Naive thymus-derived CD8-positive, alpha-beta T cell (primary cell): Measurements from ENCODE around the gene KIF22. TPM values are rescaled to one million over a fixed set of nuclear protein-coding genes. Genes with fewer than 3 reads are reported as not detected.

ENCODE experiments used
- ATAC-seq, 2 donors: fragments of 150-1000 bp; cut with Tn5 transposase in 1 of 2; sonication (Bioruptor Pico), chemical (Tn5 transposase) in 1 of 2; 1 replicate in 1 of 2; 2 replicates in 1 of 2; pipeline ENCODE4 v1.10.0; 2021; ENCODE audit warnings: mild to moderate bottlenecking in 2 of 2, moderate library complexity in 2 of 2
- POLR2A ChIA-PET: fragments of 350-600 bp; sonication (Branson Sonifier 250); formaldehyde crosslinking; loops from one replicate; lab custom pipeline; 2021; ENCODE audit warnings: antibody characterized with exemption; lab: Charles Lee
- DNase-seq, 10 donors: peaks; one replicate each; pipeline versions ENCODE4 v3.0.0 to v3.0.0-alpha.2; 2020 to 2022
- H3K27ac Mint-ChIP-seq, 10 donors: one replicate each; pipeline ENCODE4 v1.8.0; 2020 to 2022; ENCODE audit warnings: mild to moderate bottlenecking in 10 of 10, mixed read lengths in 10 of 10, moderate library complexity in 4 of 10, inconsistent platforms in 1 of 10
- H3K27me3 Mint-ChIP-seq, 5 donors: one replicate each; pipeline ENCODE4 v1.8.0; 2021 to 2022; ENCODE audit warnings: mixed read lengths in 5 of 5
- H3K36me3 Mint-ChIP-seq, 3 donors: one replicate each; pipeline ENCODE4 v1.8.0; 2020 to 2022; ENCODE audit warnings: mixed read lengths in 3 of 3, mild to moderate bottlenecking in 2 of 3, inconsistent platforms in 1 of 3
- H3K4me1 Mint-ChIP-seq, 4 donors: one replicate each; pipeline ENCODE4 v1.8.0; 2021 to 2022; ENCODE audit warnings: mixed read lengths in 4 of 4
- H3K4me3 Mint-ChIP-seq, 10 donors: one replicate each; pipeline ENCODE4 v1.8.0; 2020 to 2022; ENCODE audit warnings: mild to moderate bottlenecking in 10 of 10, mixed read lengths in 10 of 10, moderate library complexity in 6 of 10, inconsistent platforms in 1 of 10
- H3K9me3 Mint-ChIP-seq, 9 donors: one replicate each; pipeline ENCODE4 v1.8.0; 2020 to 2022; ENCODE audit warnings: mixed read lengths in 9 of 9, mild to moderate bottlenecking in 3 of 9, inconsistent platforms in 1 of 9, moderate library complexity in 1 of 9
- polyA plus RNA-seq, 3 donors: library from polyadenylated mRNA; unstranded; fragments of 300-500 nt; fragmentation: Illumina TruSeq; gene quantifications; one replicate each; pipeline ENCODE4 v1.2.3, GENCODE V29; 2021
- total RNA-seq, 8 experiments: library from RNA in 2 of 8; stranded (reverse) in 2 of 8; gene quantifications; one replicate each; pipeline ENCODE4 v1.2.3 and lab custom pipeline; 2021 to 2026

KIF22 gene
- total and polyA plus RNA-seq, 5 experiments from 2014 or later = 36.9 to 84.6 (median 45.4) TPM

- Mint-ChIP-seq H3K27me3 (peaks cover 0 to 1% (median 0%) of the 10 kb centered on the region in 5 donors), H3K27ac (peak overlapping the region; percentile 83 to 98 (median 93)), H3K4me3 (peak overlapping the region; percentile 80 to 95 (median 88)), H3K36me3 (peaks cover 0 to 16% (median 4%) of the 10 kb centered on the region in 3 donors), H3K9me3 (no peaks in the 10 kb centered on the region), H3K4me1 (peaks cover 29 to 84% (median 63%) of the 10 kb centered on the region in 4 donors)
- DNase-seq = peak; percentile 43 to 78 (median 52)
- ATAC-seq = peak in 1 of 2 donors; percentile 18
- POLR2A ChIA-PET = interaction anchor here (0.6 to 11.2 kb wide), 12 partner anchors 7 to 1297 kb away, joined by 3 to 204 read pairs (median 4); partner anchors contain the start of genes C16orf54, CDIPT, KIF22 and MVP
These were observed 20.8 kb downstream of the KIF22 start for GRCh38 chr16:29811170-29811895.

GRCh38 chr16:29811896-29812665, 21.5 kb downstream of the KIF22 start, which contains the start of gene PRRT2:
Gene PRRT2 (plus strand): TSS chr16:29812193. CDS start chr16:29813055, 862 bp downstream.
- peak within 1 kb of the TSS; percentile 83 to 98 (median 93) for H3K27ac Mint-ChIP-seq
- H3K36me3 Mint-ChIP-seq = peaks cover 0 to 19% (median 4%) of the 10 kb centered on the region in 3 donors
- H3K4me3 Mint-ChIP-seq = peak within 1 kb of the TSS; percentile 80 to 95 (median 88)
- H3K27me3 Mint-ChIP-seq = peaks cover 0 to 1% (median 0%) of the 10 kb centered on the region in 5 donors
- no peaks in the 10 kb centered on the region for H3K9me3 Mint-ChIP-seq
- POLR2A ChIA-PET = interaction anchor here (0.6 to 11.2 kb wide), 11 partner anchors 7 to 253 kb away, joined by 3 to 204 read pairs (median 5); partner anchors contain the start of genes ALDOA, CDIPT, KIF22 and MVP
- peak in 7 of 10 donors; percentile 33 to 77 (median 35) for DNase-seq
- no peak for ATAC-seq
- peaks cover 33 to 91% (median 67%) of the 10 kb centered on the region in 4 donors for H3K4me1 Mint-ChIP-seq

GRCh38 chr16:29812754-29813643, 22.4 kb downstream of the KIF22 start:
- Mint-ChIP-seq H3K9me3 (no peaks in the 10 kb centered on the region), H3K4me1 (peaks cover 32 to 90% (median 69%) of the 10 kb centered on the region in 4 donors), H3K27ac (peak overlapping the region in 7 of 10 donors; percentile 12 to 77 (median 62)), H3K27me3 (peaks cover 0 to 1% (median 0%) of the 10 kb centered on the region in 5 donors), H3K36me3 (peaks cover 0 to 19% (median 3%) of the 10 kb centered on the region in 3 donors), H3K4me3 (peak overlapping the region; percentile 72 to 95 (median 87))
- no peak for DNase-seq
- no peak for ATAC-seq
- POLR2A ChIA-PET = interaction anchor here (0.5 to 8.4 kb wide), 9 partner anchors 6 to 295 kb away, joined by 3 to 204 read pairs (median 14); partner anchors contain the start of genes ALDOA, KIF22, MVP and PAGR1

GRCh38 chr16:29813644-29814562, 23.4 kb downstream of the KIF22 start:
- H3K36me3 Mint-ChIP-seq = peaks cover 0 to 19% (median 3%) of the 10 kb centered on the region in 3 donors
- DNase-seq = peak in 1 of 10 donors; percentile 64
- no peaks in the 10 kb centered on the region for H3K9me3 Mint-ChIP-seq
- H3K4me3 Mint-ChIP-seq = peak overlapping the region; percentile 24 to 94 (median 54)
- peak overlapping the region in 9 of 10 donors; percentile 24 to 98 (median 61) for H3K27ac Mint-ChIP-seq
- peaks cover 0 to 1% (median 0%) of the 10 kb centered on the region in 5 donors for H3K27me3 Mint-ChIP-seq
- POLR2A ChIA-PET = interaction anchor here (0.5 to 9.6 kb wide), 10 partner anchors 4 to 251 kb away, joined by 3 to 204 read pairs (median 14); partner anchors contain the start of genes ALDOA, KIF22, MAZ and MVP
- H3K4me1 Mint-ChIP-seq = peaks cover 37 to 90% (median 69%) of the 10 kb centered on the region in 4 donors
- no peak for ATAC-seq

- DNase-seq (peak in 1 of 10 donors; percentile 52), ATAC-seq (no peak)
- POLR2A ChIA-PET = interaction anchor here (1.1 to 9.6 kb wide), 6 partner anchors 5 to 28 kb away, joined by 3 to 204 read pairs (median 24); partner anchors contain the start of genes KIF22, MAZ and PRRT2
- Mint-ChIP-seq H3K36me3 (peaks cover 0 to 24% (median 3%) of the 10 kb centered on the region in 3 donors), H3K9me3 (no peaks in the 10 kb centered on the region), H3K4me3 (peak overlapping the region; percentile 93 to 100 (median 96)), H3K27ac (peak overlapping the region; percentile 82 to 100 (median 94)), H3K4me1 (peaks cover 41 to 93% (median 72%) of the 10 kb centered on the region in 4 donors), H3K27me3 (peaks cover 0 to 1% (median 0%) of the 10 kb centered on the region in 5 donors)
These were observed 24.0 kb downstream of the KIF22 start for GRCh38 chr16:29814592-29814991.

GRCh38 chr16:29815032-29815721, 24.6 kb downstream of the KIF22 start:
- Mint-ChIP-seq H3K4me3 (peak overlapping the region; percentile 93 to 100 (median 96)), H3K9me3 (no peaks in the 10 kb centered on the region), H3K4me1 (peaks cover 43 to 93% (median 72%) of the 10 kb centered on the region in 4 donors), H3K27me3 (peaks cover 0 to 1% (median 0%) of the 10 kb centered on the region in 5 donors), H3K36me3 (peaks cover 0 to 20% (median 3%) of the 10 kb centered on the region in 3 donors), H3K27ac (peak overlapping the region; percentile 93 to 100 (median 98))
- peak; percentile 5 to 20 for ATAC-seq
- DNase-seq = peak in 2 of 10 donors; percentile 54 to 60
- POLR2A ChIA-PET = interaction anchor here (0.7 to 9.6 kb wide), 25 partner anchors 6 to 815 kb away, joined by 3 to 204 read pairs (median 7); partner anchors contain the start of genes C16orf54, CDIPT, KCTD13 and KIF22

GRCh38 chr16:29815793-29816693, 25.5 kb downstream of the KIF22 start, which contains the start of gene PAGR1:
Gene PAGR1 (plus strand): TSS chr16:29816152. CDS start chr16:29816526, 374 bp downstream.
- ATAC-seq = peak; percentile 71 to 80
- Mint-ChIP-seq H3K9me3 (no peaks in the 10 kb centered on the region), H3K36me3 (peaks cover 0 to 23% (median 3%) of the 10 kb centered on the region in 3 donors), H3K4me1 (peaks cover 44 to 93% (median 70%) of the 10 kb centered on the region in 4 donors), H3K4me3 (peak within 1 kb of the TSS; percentile 93 to 100 (median 96)), H3K27ac (peak within 1 kb of the TSS; percentile 93 to 100 (median 98)), H3K27me3 (peaks cover 0 to 1% (median 0%) of the 10 kb centered on the region in 5 donors)
- peak; percentile 91 to 100 (median 99) for DNase-seq
- POLR2A ChIA-PET = interaction anchor here (0.6 to 9.6 kb wide), 24 partner anchors 6 to 816 kb away, joined by 3 to 204 read pairs (median 7); partner anchors contain the start of genes C16orf54, CDIPT, KCTD13 and KIF22

GRCh38 chr16:29816694-29817441, 26.3 kb downstream of the KIF22 start:
- Mint-ChIP-seq H3K4me3 (peak overlapping the region; percentile 93 to 100 (median 96)), H3K4me1 (peaks cover 40 to 93% (median 69%) of the 10 kb centered on the region in 4 donors), H3K36me3 (peaks cover 0 to 23% (median 3%) of the 10 kb centered on the region in 3 donors), H3K9me3 (no peaks in the 10 kb centered on the region), H3K27me3 (peaks cover 0 to 1% (median 0%) of the 10 kb centered on the region in 5 donors), H3K27ac (peak overlapping the region; percentile 90 to 100 (median 98))
- POLR2A ChIA-PET = interaction anchor here (0.6 to 9.6 kb wide), 19 partner anchors 7 to 632 kb away, joined by 3 to 204 read pairs (median 8); partner anchors contain the start of genes C16orf54, CDIPT, KCTD13 and KIF22
- DNase-seq = peak in 9 of 10 donors; percentile 27 to 70 (median 46)
- peak; percentile 13 to 24 for ATAC-seq
